OCI-M2 (cell line): ENCODE results near the gene ALDH3A1.
"Not testable (repeated sequence)": the region's sequence is repeated elsewhere in the genome, so short reads cannot be mapped to it uniquely, and the experiment has no call there.

ENCODE experiments used
- DNase-seq: peaks from one replicate; lab custom pipeline; 2025; ENCODE audit not compliant: unreplicated experiment; lab: John Stamatoyannopoulos, UW

ALDH3A1 gene

DNA sequence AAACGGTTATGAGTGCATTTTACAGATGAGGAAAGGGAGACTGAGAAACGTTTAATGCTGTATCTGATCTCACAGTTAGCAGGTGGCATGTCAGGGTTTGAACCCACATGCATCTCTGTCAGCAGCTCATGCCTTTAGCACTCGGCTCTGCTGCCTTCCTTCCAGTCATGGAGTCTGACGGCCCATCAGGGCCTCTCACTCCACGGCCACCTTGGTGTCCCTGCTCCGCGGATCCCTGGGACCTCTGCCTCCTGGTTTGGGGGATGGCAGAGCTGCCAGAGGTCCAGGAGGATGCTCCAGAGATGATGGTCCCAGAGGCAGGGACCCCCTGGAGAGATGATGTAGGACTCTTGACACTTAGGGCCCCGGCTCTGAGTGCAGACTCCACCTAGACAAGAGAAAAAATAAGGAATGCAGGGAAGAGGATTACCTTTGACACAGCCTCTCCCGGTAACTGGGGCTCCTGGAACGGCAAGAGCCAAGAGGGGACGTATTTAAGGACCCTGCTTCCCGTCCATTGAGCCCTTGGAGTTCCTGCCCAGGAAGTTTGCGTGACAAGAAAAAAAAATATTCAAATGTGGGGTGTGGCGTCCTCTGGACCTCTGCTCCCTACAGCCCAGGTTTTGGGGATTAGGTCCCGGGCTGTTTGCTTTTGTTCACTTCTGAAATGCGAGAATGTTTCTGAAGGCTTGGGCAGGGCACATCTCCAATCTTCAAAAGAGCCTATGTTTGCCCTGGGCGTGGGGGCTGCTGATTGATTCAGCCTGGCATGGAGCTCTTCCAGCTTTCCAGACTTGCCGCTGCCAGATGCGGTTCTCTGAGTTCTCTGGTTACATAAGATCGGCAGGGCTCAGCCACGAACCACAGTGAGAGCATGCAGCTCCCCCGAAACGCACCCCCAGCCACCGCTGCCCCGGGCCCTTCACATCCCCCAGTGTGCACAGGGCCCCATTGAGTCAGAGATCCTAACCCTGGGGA lies at the start of gene ALDH3A1:
Gene ALDH3A1 (minus strand): TSS at position 470 of the 978 bp plus-strand sequence. CDS start 3,169 bp downstream, outside the sequence.
- DNase-seq = no peak

DNA sequence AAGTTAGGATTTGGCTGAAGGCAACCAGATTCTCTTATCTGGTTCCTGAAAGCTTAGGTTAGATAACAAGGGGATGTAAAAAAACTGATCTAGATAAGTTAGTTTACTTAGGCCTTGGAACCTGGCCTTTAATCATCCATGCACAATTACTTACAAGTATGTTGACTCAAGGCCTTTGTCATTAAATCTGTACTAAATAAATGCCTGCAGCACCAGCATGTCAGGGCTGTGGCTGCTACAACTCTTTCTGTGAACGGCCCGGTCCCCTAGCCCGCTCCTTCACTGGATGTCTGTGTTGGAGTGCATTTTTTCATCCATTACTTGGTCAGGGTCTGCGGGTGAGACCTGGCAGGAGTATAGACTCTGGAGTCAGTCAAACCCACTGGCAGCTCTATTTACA lies 48.4 kb upstream of the ALDH3A1 start:
- DNase-seq = no peak

DNA sequence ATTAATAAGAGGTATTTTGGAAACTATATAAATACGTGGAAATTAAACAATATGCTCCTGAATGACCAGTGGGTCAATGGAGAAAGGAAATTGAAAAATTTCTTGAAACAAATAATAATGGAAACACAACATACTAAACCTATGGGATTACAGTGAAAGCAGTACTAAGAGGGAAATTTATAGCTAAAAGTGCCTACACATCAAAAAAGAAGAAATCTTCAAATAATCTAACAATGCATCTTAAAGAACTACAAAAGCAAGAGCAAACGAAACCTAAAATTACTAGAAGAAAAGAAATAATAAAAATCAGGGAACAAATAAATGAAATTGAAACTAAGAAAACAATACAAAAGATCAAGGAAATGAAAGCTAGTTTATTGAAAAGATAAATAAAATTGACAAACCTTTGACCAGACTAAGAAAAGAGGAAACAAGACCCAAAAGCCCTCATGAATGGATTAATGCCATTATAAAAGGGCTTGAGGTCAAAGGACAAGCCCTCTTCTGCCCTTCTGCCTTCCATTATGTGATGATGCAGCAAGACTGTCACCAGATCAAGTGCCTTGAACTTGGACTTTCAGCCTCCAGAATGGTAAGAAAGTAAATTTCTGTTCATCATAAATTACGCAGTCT lies 43.9 kb upstream of the ALDH3A1 start:
- DNase-seq = no peak

DNA sequence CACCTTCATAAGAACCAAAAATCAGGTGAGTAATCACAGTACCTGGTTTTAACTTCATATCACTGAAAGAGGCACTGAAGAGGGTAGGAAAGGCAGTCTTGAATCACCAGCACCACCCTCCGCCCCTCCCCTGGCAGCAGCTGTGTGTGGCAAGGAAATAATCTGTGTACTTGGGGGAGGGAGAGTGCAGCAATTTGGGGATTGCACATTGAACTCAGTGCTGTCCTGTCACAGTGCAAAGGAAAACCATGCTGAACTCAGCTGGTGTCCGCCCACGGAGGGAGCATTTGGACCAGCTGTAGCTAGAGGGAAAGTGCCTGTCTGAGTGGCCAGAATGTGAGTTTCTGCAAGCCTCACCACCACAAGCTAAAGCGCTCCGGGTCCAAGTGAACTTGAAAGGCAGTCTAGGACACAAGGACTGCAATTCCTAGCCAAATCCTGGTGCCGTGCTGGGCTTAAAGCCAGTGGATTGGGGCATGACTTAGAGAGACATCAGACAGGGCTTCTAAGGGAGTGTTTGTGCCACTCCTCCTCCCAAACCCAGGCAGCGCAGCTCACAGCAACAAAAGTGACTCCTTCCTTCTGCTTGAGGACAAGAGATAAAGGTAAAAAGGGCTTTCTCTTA lies 39.7 kb upstream of the ALDH3A1 start:
- DNase-seq = no peak

DNA sequence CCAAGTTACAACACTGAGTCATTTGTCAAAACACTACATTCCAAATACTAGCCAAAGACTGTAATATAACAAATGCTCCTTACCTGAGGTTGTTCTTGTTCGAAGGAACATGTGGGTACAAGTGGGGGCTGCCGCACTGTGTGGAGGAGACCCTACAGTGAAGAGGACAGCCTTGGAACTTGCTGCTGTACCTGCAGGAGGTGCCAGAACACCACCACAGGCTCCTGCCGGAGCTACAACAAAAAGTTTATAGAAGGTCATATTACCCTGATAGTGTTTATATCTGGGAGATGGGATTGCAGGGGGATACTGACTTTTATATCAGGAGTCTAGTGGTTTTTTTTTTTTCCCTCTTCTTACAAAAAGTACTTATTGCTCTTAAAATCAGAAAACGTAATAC lies 37.8 kb upstream of the ALDH3A1 start:
- no peak for DNase-seq

DNA sequence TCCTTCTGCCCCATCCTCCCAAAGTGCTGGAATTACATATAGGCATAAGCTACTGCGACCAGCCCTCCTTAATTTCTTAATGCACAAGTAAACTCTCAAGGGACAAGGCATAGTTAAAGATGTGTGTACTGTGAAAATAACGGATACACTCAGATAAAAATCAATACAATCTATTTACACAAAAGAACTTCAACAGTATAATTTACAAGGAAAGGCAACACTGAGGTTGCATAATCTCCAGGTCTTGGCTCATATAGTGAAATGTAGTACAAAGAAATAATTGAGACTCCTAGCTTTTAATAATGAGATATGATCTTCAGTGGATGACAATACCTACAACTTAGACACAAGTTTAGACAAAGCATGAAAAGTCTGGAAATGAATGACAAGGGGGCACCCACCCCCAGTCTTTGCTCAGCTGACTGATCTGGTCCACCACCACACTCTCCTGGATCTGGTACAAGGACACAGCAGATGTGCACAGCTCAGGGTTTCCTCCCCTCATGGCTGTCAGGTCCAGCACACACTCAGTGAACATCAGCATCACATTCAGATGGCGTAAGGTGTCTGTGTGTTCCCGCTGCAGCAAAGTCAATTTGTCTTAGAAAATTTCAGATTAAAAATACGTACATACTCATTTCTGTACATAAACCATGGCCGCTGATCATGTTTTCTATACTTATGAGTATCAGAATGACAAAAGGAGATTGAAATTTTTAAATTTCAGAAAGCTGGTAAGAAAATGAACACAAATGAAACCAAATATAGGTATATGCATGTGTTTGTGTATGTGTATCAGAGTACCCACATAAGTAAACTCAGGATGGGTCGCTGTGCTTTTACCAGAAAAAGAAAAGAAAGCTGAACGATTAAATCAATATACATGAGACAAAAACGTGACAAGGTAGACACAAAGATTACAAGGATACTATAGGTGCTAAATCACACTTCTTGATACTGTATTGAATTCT lies 33.7 kb upstream of the ALDH3A1 start:
- no peak for DNase-seq

DNA sequence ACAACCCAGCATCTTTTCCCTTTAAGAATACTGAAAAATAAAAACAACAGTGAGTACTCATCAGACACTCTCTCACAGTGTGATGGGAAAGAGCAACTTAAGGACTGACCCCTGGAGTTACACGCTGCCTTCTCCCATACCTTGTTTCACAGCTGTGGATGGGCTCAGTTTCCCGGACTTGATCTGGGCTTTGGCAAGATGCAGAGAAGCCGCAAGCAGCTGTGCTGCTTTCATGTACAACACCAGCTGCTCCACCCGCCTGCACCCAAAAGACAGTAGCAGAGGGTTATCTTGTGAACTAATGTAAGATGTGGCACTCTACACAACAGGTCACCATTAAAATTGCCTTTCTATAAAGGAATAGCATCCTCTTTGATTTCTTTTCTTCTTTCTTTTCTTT lies 32.7 kb upstream of the ALDH3A1 start:
- no peak for DNase-seq

DNA sequence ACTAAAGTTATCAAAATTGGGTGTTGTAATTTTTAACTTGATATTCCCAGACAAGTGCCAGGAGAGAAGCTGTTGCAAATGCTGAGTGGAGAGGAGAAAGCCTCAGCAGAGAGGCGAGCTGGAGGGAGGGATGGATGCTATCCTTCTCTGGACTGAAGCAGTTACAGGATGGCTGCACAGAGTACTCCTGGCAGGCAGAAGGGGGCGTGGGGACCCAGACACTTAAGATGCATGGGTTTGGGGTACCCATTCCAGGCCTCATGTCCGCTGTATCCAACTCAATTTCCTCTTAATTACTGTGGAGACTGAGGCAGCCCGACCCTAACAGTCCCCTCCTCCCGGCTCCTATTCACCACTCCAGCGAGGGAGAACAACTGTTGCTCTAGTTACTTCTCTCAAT lies 25.4 kb upstream of the ALDH3A1 start:
- no peak for DNase-seq

DNA sequence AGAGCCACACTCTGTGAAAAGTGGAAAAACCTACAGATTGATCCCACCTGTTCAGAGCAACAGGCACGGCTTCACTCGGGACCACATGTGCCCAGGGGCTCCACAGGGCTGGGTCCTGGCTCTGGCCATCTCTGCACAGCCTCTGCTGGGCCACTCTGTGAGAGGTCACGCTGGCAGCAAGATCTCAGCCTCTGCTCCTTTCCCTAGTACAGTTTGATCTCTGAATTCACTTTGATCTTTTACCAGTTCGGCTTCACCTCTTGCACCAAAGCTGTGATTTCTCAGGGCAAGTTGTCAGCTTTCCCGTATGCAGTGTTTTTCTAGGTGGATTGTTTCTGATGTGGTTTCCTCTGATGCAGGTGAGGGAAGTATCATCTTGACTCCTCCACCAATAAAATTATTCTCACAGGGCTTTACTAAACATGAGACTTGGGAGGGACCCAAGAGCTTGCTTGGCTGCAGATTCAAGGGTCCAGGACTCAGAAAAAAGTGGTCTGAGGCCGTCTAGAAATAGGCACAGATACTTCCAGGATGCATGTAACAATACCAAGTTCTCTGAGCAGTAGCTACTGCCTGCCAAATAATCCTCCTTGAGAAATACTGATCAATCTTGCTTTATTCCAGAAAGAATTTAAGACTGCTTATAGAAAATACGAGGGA lies 24.0 kb upstream of the ALDH3A1 start:
- DNase-seq = no peak

DNA sequence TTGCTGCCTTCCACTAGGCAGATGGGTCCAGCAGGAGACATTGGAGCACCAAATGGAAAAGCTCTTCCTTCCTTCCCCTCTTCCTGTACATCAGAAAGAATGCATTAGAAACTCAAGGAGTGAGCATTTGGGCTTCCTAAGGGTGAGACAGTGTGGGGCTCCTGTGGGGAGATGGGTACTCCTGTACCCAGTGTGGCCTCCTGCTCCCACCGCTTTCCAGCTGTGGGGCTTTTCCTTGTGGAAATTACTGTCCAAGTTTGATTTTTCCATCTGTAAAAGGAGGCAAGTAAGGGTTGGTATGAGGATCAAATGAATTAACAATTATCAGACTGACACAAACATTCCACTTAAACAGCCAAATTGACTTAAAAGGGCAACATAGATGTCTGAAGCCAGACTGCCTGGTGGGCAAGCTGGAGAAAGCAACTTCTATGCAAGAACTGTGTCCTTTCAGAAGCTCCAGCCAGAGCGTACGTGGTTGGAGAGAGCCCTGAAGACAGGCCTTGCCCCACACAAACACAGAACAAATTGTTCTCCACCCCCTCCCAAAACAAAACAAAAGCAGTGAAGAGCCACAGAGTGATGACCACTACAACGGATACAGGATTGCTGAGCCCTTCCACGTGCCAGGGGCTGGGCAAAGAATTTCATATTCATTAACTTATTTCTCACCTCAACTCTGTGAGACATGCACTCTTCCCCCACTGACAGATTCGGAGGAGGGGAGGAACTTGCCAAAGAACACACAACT lies 23.1 kb upstream of the ALDH3A1 start:
- DNase-seq = no peak

DNA sequence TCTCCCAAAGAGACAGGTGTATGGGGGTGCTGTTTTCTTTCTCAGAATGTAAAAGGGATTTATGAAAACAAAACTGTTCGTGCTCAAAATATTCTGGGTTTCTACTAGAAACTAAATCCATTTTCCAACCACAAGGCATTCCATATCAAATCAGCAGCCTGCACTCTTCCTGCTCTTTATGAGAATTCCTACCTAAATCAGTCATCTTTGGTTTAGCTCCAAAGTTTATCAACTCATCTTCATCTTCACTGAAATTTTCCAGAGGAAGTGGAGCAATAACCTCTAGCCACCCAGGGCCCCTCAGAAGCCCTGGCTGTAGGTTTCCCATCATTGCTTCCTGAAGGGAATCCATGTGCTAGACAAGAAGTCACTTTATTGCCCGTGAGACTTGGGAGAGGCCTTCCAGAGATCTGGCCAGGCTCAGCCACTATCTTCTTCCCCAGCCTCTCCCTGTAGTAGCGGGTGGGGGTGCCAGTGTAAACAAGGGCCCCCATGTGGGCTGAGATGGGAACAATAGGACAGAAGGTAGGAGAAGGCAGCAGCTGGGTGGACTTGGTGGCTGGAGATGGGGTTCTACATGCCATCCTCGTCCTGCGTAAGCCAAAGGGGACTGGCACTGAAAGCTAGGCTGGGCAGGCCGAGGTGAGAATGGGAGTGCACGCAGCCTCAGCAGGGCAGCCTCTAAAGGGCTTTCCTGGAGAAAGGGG lies 22.0 kb upstream of the ALDH3A1 start:
- DNase-seq = no peak

DNA sequence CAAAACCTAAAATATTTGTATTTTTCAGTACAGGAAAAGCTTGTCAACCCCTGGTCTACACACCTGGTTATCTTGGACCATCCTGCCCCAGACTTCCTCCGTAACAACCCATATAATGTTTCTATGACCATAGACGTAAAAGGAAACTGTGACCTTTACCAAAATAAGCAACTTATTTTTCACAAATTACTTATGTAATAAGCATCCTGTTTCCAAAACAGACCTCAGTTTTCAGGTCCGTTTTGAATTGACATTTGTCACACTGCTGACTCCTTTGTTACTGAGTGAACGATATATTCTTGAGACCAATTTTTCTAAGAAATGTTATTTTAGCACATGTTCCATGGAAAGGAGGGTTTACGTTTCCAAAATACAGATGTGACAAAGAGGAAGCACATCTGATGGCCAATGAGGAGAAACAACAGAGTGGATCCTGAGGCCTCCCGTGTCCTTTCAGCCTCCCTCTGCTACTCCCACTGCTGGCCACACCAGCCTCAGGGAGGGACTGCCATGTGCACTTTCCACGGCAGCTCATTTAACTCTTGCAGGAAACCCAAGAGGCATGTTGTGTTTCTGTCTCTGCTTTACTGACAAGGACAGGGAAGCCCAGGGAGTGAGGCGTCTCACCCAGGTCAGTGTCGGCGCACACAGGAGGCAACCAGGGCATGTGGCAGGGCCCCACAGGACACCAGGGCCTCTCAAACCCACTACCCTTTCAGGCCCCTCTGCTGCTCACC lies 20.1 kb upstream of the ALDH3A1 start:
- no peak for DNase-seq

DNA sequence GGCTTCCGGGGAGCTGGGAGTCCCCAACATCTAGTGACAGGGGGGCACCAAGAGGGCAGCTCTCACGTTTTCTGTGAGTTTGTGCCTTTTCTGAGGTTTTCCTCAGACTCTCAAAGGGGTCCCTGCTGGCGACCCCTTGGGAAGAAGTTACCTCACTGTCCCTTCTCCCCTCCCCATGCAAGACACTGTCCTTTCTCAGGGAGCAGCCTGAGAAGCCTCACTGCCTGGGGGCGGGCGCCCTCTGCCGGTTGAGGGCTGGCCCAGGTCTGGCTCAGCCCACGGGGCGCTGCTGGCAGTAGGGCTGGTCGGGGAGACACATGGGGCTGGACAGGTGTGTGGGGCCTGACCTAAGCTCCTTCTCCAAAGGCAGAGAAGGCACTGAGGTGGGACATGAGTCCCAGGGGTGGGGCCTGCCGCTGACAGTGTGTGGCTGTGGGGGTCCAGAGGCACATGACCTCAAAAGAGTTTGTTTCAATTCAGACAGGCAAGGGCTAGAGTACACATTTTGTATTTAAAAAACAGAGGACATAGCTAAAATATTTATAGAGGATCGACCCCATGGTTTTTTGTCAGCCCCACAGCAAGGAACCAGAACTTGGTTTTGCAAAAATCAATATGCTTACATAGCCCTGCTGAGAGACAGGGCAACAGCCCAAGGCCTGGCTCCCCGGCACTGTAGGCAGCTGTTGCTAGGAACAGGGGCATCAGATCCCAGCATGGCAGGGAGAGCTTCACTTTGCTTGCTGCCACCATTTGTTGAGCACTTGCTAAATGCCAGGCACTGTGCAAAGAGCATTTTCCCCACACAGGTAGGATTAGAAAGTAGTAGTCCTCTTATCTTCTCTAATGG lies 18.5 kb upstream of the ALDH3A1 start:
- no peak for DNase-seq

DNA sequence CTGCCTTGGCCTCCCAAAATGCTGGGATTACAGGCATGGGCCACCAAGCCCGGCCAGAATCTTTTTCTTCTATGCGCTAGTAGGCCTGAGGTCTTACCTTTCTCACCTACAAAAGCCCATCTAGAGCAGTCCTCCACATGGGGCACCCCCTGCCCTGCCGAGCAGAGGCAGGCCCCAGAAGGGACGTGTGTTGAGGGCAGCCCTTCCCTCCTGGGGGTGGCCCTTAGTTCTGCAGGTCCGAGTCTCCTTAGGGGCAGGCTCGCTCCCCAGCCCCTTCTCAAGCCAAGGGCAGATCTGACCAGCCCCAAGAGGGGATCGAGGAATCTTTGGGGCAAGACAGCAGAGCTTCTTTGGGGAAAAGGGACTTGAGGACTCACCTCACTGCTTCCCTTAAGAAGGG lies 17.9 kb upstream of the ALDH3A1 start:
- no peak for DNase-seq

DNA sequence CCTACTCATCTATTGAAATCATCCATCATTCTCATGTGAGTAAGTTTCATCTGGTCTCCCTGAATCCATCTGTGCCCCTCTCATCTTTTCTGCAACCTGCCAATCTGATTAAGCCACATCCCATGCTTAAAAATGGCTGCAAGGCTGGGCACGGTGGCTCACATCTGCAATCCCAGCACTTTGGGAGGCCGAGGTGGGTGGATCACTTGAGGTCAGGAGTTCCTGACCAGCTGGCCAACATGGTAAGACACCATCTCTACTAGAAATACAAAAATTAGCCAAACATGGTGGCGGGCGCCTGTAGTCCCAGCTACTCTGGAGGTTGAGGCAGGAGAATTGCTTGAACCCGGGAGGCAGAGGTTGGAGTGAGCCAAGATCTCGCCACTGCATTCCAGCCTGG lies 15.9 kb upstream of the ALDH3A1 start:
- not testable (repeated sequence) for DNase-seq

DNA sequence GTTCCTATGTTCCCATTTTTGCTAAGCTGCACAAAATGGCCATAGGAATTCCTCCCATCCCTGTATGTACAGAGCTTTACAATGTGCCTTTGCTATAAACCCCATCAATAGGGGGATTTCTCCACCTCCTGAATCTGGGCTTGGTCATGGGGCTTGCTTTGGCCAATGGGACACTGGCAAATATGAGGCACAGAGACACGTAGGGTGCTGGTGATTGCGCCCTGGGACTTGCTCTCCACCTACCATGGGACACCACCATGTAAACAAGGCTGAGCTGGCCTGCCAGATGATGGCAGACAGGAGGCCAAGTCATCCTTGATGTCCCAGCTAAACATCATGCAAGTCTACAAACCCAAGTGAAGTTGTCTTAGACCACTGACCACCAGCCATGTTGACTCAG lies 15.3 kb upstream of the ALDH3A1 start:
- DNase-seq = no peak

DNA sequence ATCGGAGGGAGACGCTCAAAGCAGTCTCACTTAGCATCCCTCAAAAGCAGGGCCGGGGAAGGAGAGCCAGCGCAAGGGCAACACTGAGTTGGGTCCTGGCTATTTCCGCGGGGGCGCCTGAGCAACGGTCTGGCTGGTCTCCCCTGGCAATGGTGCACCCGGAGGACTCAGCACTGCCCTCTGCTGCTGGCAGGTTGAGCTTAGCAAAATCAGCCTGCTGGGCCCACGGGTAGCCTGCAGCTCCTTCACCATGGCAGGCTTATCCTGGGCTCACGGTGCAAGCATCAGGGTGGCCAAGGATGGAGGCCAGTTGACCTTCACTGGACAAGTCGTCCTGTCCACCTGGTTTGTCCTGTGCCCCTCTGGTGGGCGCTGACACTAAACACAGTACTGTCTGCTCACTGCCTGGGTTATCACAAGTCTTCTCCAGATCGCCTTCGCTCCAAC lies 14.4 kb upstream of the ALDH3A1 start:
- DNase-seq = no peak
